Posterior vena cava (tissue), 2 donors: ENCODE results near the gene UBALD2. TPM values are rescaled to one million over a fixed set of nuclear protein-coding genes. Genes with fewer than 3 reads are reported as not detected.
"Not testable (repeated sequence)": the region's sequence is repeated elsewhere in the genome, so short reads cannot be mapped to it uniquely, and the experiment has no call there.

Source experiments
- DNase-seq: peaks from one replicate; pipeline ENCODE4 v3.0.0-alpha.2; 2020; ENCODE audit warnings: low spot score
- intact Hi-C, 2 donors: fragments of 100-400 bp; cut with DNase I; formaldehyde crosslinking; loops; one replicate each; pipeline versions ENCODE4 v1.14.1 to v1.14.2; 2022 to 2023
- total RNA-seq, 2 donors: library from RNA; stranded (reverse); fragmentation: NEBNext Ultra II Directional; extraction: Animal tissue kit (Norgen Biotek cat#: 25700); gene quantifications; one replicate each; pipeline ENCODE4 v1.2.1, GENCODE V29; 2021
- donor health status: DM: yes; HTN: yes; CAD: no.
- donor health status: DM: yes; HTN: yes; CAD: no.

Gene UBALD2
- total RNA-seq, 2 donors from 2014 or later, result 21.7 to 22.5 TPM

GRCh38 chr17:76297436-76297835 lies 32.3 kb downstream of the UBALD2 start:
- DNase-seq, result no peak
- intact Hi-C loops, result no loop called here

- DNase-seq, result peak; percentile 60
- intact Hi-C loops, result loop anchor here (5.0 kb wide), 1 partner anchor 93 kb away; no protein-coding TSS in a partner anchor
Measured at GRCh38 chr17:76304226-76305134, 39.3 kb downstream of the UBALD2 start.

GRCh38 chr17:76305135-76305454 lies 39.9 kb downstream of the UBALD2 start:
- intact Hi-C loops, result not testable (repeated sequence)

GRCh38 chr17:76307299-76307965 lies 42.3 kb downstream of the UBALD2 start:
- intact Hi-C loops, result no loop called here
- peak; percentile 74 for DNase-seq

More at GRCh38 chr17:76305135-76305454, 39.9 kb downstream of the UBALD2 start:
- DNase-seq, result peak; percentile 31

DNA sequence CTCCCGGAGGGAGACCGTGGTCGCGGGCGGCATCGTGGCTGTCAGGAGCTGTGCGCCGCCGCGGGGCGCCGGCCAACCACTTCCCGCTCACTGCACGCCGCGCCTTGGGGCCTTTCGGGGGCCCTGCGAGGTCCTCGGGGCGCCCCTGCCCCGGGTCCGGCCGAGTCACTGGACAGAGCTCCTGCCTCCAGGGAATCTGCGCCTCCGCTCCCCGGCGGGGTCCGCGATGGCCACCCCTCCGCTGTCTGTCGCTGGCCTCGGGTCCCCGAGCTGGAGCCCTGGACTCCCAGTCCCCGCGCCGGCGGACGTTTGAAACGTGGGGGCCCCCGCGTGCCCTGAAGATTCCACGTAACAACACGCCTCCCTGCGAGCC lies 42.8 kb downstream of the UBALD2 start, which contains the start of gene QRICH2:
Gene QRICH2, minus strand, starts transcription at position 311 of the 373 bp plus-strand sequence. Its CDS starts 278 bp downstream, at position 33.
- intact Hi-C loops, result no loop called here
- peak; percentile 66 for DNase-seq

DNA sequence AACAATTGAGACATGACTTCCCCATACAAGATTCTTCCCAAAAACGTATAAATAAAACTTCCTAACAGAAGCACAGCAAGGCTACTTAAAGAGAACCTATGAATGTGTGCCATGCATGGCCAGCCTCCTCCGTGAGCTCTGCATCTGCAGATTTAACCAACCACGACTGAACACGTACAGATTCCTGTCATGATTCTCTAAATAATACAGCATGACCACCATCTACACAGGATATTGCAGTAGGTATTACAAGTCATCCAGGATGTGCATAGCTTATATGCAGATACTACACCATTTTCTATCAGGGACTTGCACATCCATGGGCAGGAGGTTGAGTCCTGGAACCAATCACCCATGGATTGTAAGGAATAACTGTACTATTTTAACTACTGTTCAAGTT lies 44.3 kb downstream of the UBALD2 start:
- intact Hi-C loops, result no loop called here

DNA sequence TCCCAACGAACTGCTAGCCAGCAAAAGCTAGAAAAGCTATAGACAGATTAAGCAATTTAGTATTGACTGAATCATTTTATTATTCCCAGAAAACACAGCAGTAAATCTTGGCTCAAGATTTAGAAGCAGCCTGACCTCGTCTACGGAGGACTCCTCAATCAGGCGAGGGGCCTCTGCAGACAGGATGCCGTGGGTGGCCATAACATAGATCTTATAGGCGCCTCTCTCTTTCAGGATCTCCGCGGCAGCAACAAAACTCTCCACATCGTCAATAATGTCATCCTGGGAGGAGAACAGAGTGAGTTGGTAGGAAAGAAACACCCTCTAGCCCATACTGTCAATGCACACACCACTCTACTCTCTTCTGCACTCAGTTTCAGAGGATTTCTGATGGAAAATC lies 47.6 kb downstream of the UBALD2 start:
- intact Hi-C loops, result no loop called here
- DNase-seq, result peak; percentile 13

More for the DNA sequence above, 44.3 kb downstream of the UBALD2 start:
- no peak for DNase-seq

DNA sequence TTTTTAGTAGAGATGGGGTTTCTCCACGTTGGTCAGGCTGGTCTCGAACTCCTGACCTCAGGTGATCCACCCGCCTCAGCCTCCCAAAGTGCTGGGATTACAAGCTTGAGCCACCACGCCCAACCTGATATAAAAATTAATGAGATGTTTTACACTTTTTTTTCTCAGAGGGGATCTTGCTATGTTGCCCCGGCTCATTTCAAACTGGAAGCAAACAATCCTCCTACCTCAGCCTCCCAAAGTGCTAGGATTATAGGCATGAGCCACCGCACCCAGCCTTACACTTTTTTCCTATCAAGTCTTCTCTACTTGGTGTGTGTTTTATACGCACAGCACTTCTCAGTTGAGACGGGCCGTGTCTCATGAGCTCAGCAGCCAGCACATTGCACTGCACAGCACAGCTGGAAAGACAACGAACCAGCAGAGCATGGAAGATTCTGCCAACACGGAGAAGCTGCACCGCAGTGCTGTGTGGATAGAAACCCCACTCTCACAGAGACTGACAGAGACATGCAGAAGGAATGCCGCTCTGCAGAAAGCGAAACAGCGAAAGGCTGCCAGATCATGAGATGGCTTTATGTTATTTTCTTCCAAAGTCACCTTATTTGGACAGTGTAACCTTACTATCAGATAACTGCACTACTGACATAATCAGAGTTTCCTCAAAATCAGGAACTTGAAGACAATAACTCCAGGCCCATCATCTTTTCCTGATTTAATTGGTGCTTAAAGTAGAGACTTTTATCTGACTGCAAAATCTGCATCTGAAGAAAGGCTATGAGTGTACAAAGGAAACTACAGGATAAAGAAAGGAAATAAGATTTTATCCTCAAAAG lies 49.5 kb downstream of the UBALD2 start:
- intact Hi-C loops, result no loop called here
- DNase-seq, result peak; percentile 71

- intact Hi-C loops, result no loop called here
- no peak for DNase-seq
Measured at GRCh38 chr17:76317535-76317934, 52.4 kb downstream of the UBALD2 start.

GRCh38 chr17:76318586-76318985 lies 53.4 kb downstream of the UBALD2 start:
- intact Hi-C loops, result no loop called here
- no peak for DNase-seq

Other genes with a start within 250 kb of the UBALD2 start
- gene EVPL, start 238.0 kb upstream of the UBALD2 start, total RNA-seq, result 1 to 10 TPM in 1 of 2 donors, under 1 TPM in 1; 0.33 to 1.3 TPM
- 10 to 100 TPM; 45.3 to 49.1 TPM for gene SRP68, start 192.8 kb upstream of the UBALD2 start, total RNA-seq
- not detected for gene GALR2, start 190.6 kb upstream of the UBALD2 start, total RNA-seq
- not detected for gene ZACN, start 186.2 kb upstream of the UBALD2 start, total RNA-seq
- gene EXOC7, start 161.6 kb upstream of the UBALD2 start, total RNA-seq, result 10 to 100 TPM; 94.5 to 98.2 TPM
- gene FOXJ1, start 124.1 kb upstream of the UBALD2 start, total RNA-seq, result not detected
- gene RNF157, start 24.9 kb upstream of the UBALD2 start, total RNA-seq, result 1 to 10 TPM; 1.9 TPM
- gene QRICH2, start 42.9 kb downstream of the UBALD2 start, total RNA-seq, result 1 to 10 TPM in 1 of 2 donors, under 1 TPM in 1; 0.83 to 1.6 TPM
- gene PRPSAP1, start 88.6 kb downstream of the UBALD2 start, total RNA-seq, result 10 to 100 TPM; 33.7 to 34.8 TPM
- gene SPHK1, start 119.3 kb downstream of the UBALD2 start, total RNA-seq, result 10 to 100 TPM; 13.8 to 36.6 TPM
- 10 to 100 TPM; 17.2 to 17.9 TPM for gene UBE2O, start 187.8 kb downstream of the UBALD2 start, total RNA-seq
- not detected for gene AANAT, start 202.3 kb downstream of the UBALD2 start, total RNA-seq
- gene RHBDF2, start 236.1 kb downstream of the UBALD2 start, total RNA-seq, result 10 to 100 TPM; 26.7 to 31.4 TPM